GM11168 (cell line): ENCODE data around the gene UNC13C.
"Not testable (repeated sequence)": the region's sequence is repeated elsewhere in the genome, so short reads cannot be mapped to it uniquely, and the experiment has no call there.

ENCODE experiments used
- in situ Hi-C: fragments of 300-500 bp; cut with MboI; formaldehyde crosslinking; loops from one replicate; pipeline ENCODE4 v1.12.0; 2022; ENCODE audit warnings: low sequenced_read_pairs; ENCODE audit not compliant: unreplicated experiment

UNC13C gene

GRCh38 chr15:54388746-54389145 lies 410.5 kb downstream of the UNC13C start:
- in situ Hi-C loops, result no loop called here

GRCh38 chr15:54410481-54410880 lies 432.2 kb downstream of the UNC13C start:
- in situ Hi-C loops, result no loop called here

- in situ Hi-C loops, result no loop called here
Observed at GRCh38 chr15:54424171-54424570, 445.9 kb downstream of the UNC13C start.

GRCh38 chr15:54428596-54428995 lies 450.4 kb downstream of the UNC13C start:
- in situ Hi-C loops, result no loop called here

- in situ Hi-C loops, result not testable (repeated sequence)
Observed at GRCh38 chr15:54450288-54450687, 472.0 kb downstream of the UNC13C start.

- in situ Hi-C loops, result no loop called here
Observed at GRCh38 chr15:54456413-54456812, 478.2 kb downstream of the UNC13C start.

- in situ Hi-C loops, result no loop called here
Observed at GRCh38 chr15:54462511-54462913, 484.3 kb downstream of the UNC13C start.

- in situ Hi-C loops, result no loop called here
Observed at GRCh38 chr15:54481819-54482218, 503.6 kb downstream of the UNC13C start.

GRCh38 chr15:54482251-54482650 lies 504.0 kb downstream of the UNC13C start:
- in situ Hi-C loops, result no loop called here

GRCh38 chr15:54500330-54500729 lies 522.1 kb downstream of the UNC13C start:
- in situ Hi-C loops, result no loop called here

GRCh38 chr15:54502416-54503075 lies 524.3 kb downstream of the UNC13C start:
- in situ Hi-C loops, result no loop called here

- in situ Hi-C loops, result no loop called here
Observed at GRCh38 chr15:54504695-54505094, 526.5 kb downstream of the UNC13C start.

GRCh38 chr15:54506977-54507524 lies 528.8 kb downstream of the UNC13C start:
- in situ Hi-C loops, result no loop called here

GRCh38 chr15:54514601-54515000 lies 536.4 kb downstream of the UNC13C start:
- in situ Hi-C loops, result no loop called here

- in situ Hi-C loops, result no loop called here
Observed at GRCh38 chr15:54515664-54516582, 537.7 kb downstream of the UNC13C start.

- in situ Hi-C loops, result no loop called here
Observed at GRCh38 chr15:54517366-54517765, 539.1 kb downstream of the UNC13C start.

GRCh38 chr15:54518156-54518882 lies 540.1 kb downstream of the UNC13C start:
- in situ Hi-C loops, result no loop called here

GRCh38 chr15:54519577-54519976 lies 541.3 kb downstream of the UNC13C start:
- in situ Hi-C loops, result no loop called here

GRCh38 chr15:54520616-54521015 lies 542.4 kb downstream of the UNC13C start:
- in situ Hi-C loops, result no loop called here

- in situ Hi-C loops, result no loop called here
Observed at GRCh38 chr15:54521206-54521605, 543.0 kb downstream of the UNC13C start.

- in situ Hi-C loops, result no loop called here
Observed at GRCh38 chr15:54528021-54528420, 549.8 kb downstream of the UNC13C start.
